Loucy (cell line): ENCODE data around the gene NPEPPS.

ENCODE experiments used
- EZH2phosphoT487 ChIP-seq: fragments of 200-600 bp; IDR thresholded peaks from 2 replicates; pipeline ENCODE4 v1.6.1; 2018; ENCODE audit warnings: antibody characterized with exemption, mild to moderate bottlenecking, moderate library complexity, borderline replicate concordance
- TF ChIP-seq, protein P1 (sequence below): fragments of 200-600 bp; sonication (generic); conservative IDR thresholded peaks from 2 replicates; pipeline ENCODE4 v1.5.1; 2014; ENCODE audit warnings: mild to moderate bottlenecking, antibody characterized with exemption, low read length

DNA sequence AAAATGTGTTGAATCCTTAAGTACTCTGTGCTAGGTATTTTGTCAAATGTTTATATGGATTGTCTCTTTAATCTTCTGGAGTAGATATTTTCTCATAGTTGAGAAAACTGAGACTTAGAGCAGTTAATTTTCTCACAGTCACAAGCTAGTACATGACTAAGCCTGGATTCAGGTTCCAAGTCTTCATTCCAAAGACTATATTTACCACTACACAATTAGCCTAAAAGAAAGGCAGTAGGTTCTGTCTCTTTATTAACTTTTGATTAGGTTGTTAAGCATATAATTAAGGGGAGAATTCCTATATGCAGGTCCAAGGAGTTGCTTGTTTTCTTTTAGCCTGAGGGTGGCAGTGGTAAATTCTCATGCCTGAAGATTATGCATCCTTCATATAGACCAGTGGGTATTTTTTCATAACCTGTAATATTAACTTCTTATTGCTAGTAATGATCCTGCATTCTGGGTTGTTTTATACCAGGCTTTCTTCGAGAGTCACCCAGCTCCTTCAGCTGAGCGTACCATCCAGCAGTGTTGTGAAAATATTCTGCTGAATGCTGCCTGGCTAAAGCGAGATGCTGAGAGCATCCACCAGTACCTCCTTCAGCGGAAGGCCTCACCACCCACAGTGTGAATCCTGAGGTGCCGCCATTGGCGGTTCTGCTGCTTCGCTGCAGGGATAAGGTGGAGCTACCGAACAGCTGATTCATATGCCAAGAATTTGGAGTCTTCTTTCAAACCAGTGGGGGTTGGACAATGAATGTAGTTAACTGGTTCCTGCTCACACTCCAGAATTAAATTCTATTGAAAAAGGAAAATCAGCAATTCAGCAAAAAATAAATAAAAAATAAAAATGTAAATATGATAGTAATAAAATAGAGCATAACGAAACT, 90.6 kb downstream of the NPEPPS start:
- TF ChIP-seq, protein P1, sequence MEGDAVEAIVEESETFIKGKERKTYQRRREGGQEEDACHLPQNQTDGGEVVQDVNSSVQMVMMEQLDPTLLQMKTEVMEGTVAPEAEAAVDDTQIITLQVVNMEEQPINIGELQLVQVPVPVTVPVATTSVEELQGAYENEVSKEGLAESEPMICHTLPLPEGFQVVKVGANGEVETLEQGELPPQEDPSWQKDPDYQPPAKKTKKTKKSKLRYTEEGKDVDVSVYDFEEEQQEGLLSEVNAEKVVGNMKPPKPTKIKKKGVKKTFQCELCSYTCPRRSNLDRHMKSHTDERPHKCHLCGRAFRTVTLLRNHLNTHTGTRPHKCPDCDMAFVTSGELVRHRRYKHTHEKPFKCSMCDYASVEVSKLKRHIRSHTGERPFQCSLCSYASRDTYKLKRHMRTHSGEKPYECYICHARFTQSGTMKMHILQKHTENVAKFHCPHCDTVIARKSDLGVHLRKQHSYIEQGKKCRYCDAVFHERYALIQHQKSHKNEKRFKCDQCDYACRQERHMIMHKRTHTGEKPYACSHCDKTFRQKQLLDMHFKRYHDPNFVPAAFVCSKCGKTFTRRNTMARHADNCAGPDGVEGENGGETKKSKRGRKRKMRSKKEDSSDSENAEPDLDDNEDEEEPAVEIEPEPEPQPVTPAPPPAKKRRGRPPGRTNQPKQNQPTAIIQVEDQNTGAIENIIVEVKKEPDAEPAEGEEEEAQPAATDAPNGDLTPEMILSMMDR = peak; percentile 54
- TF ChIP-seq EZH2phosphoT487 = no peak
